ENCODE measurements around the gene IAH1.
A peak's percentile ranks its signal among the peaks of the same experiment; 100 is the strongest.

The IAH1 gene

GRCh38 chr2:9536504-9536903, 62.2 kb downstream of the IAH1 start:
- H3K9me3 ChIP-seq: no peaks in the 10 kb centered on the region
- no peak overlapping the region for H3K4me3 ChIP-seq
- peaks cover 0 to 20% (median 2%) of the 10 kb centered on the region in 4 donors for H3K4me1 ChIP-seq
- no peaks in the 10 kb centered on the region for H3K27me3 ChIP-seq
- intact Hi-C loops (cut with DNase I; ENCODE audit: low total_unique reads): no loop called here
- DNase-seq: no peak
- H3K27ac ChIP-seq: no peak overlapping the region
- peaks cover 16 to 24% (median 23%) of the 10 kb centered on the region in 3 donors for H3K36me3 ChIP-seq
- TF ChIP-seq, protein P1, sequence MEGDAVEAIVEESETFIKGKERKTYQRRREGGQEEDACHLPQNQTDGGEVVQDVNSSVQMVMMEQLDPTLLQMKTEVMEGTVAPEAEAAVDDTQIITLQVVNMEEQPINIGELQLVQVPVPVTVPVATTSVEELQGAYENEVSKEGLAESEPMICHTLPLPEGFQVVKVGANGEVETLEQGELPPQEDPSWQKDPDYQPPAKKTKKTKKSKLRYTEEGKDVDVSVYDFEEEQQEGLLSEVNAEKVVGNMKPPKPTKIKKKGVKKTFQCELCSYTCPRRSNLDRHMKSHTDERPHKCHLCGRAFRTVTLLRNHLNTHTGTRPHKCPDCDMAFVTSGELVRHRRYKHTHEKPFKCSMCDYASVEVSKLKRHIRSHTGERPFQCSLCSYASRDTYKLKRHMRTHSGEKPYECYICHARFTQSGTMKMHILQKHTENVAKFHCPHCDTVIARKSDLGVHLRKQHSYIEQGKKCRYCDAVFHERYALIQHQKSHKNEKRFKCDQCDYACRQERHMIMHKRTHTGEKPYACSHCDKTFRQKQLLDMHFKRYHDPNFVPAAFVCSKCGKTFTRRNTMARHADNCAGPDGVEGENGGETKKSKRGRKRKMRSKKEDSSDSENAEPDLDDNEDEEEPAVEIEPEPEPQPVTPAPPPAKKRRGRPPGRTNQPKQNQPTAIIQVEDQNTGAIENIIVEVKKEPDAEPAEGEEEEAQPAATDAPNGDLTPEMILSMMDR (IDR thresholded peaks at IDR 0.05): no peak

DNA sequence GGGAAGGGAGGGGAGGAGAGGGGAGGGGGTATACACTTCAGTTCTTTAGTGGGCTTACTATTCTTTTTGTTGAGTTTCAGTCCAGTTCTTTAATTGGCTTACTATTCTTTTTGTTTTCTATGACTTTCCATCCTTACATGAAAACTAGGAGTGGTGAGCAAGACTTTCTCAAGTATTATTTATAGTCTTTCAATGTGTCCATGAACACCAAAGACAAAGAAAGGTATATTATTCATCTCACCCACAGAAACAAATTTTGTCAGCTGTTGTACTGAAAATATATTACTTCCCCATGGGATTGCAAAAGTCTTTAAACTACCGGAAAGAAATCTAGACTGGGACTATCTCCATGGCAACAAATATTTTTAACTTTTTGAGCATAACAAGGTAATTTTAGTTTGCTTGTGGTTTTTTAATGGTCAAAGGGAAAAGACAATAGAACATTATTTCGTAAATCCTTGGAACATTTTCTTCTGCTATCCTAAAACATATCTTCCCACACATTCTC, 63.7 kb downstream of the IAH1 start:
- DNase-seq: no peak
- H3K27ac ChIP-seq: peak overlapping the region; percentile 48 to 58
- intact Hi-C loops (cut with DNase I; ENCODE audit: low total_unique reads): no loop called here
- TF ChIP-seq, protein P1 (IDR thresholded peaks at IDR 0.05): no peak
- no peaks in the 10 kb centered on the region for H3K27me3 ChIP-seq
- H3K9me3 ChIP-seq: no peaks in the 10 kb centered on the region
- no peak overlapping the region for H3K4me3 ChIP-seq
- H3K36me3 ChIP-seq: peaks cover 2 to 14% (median 10%) of the 10 kb centered on the region in 3 donors
- peaks cover 0 to 20% (median 2%) of the 10 kb centered on the region in 4 donors for H3K4me1 ChIP-seq
